ENCODE results near the gene CTSA.
"Not testable (repeated sequence)": the region's sequence is repeated elsewhere in the genome, so short reads cannot be mapped to it uniquely, and the experiment has no call there.

CTSA gene

DNA sequence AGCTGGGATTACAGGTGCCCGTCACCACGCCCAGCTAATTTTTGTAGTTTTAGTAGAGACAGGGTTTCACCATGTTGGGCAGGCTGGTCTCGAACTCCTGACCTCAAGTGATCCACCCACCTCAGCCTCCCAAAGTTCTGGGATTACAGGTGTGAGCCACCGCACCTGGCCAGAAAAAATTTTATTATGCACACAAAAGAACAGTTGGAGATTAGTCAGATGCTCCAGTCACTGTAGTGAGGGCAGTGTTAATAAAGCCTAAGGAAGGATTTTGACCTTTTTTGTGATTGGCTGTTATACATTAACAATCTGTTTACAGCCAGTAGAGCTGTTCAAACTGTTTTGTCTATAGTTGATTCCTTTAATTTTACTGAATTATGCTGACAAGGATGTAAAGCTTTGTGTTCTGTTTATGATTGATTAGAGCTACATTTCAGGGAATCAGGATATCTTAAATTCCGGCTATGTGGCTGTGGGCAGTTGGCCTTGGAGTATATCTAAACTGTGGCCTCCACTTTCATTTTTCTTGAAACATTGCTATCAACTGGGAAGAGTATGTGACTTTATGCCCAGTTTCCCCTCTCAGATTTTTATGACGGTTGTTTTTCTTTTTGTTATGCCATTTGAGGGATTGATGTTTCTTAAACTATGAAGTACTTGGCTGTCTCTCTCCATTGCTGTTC, 23.9 kb upstream of the CTSA start:
- DNase-seq = no peak

DNA sequence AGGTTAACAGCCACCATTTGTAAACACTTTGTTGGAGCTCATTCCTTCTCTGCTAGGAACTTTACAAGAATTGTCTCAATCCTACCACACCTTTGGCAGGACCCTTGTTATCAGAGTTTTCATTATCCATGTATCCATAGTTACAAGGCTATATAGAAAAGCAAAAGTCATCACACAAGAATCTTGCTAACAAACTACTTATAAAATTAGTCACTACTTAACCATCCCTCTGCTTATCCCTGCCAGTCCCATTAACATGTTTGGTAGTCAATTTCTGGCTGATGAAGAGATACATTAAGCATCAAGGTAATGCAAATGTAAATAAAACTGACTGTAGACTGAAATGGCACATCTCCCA, 23.3 kb upstream of the CTSA start:
- no peak for DNase-seq

DNA sequence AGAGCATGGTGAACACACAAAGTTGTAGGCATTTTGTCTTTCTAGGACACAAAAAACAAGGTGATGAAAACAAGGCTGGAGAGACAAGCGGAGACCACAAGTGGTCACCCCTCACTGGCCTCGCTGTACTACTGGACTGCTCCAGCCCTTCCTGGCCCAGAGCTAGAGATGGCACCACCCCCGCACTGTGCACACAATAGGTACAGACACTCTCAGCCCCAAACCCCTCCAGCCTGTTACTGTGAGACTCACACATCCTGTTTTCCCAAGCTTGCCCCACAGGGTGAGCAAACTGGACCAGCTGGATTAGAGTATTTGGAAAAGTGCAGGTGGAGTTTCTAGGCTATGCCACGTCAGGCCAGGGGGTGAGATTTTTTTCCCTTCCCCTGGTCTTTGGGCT, 18.5 kb upstream of the CTSA start:
- no peak for DNase-seq

DNA sequence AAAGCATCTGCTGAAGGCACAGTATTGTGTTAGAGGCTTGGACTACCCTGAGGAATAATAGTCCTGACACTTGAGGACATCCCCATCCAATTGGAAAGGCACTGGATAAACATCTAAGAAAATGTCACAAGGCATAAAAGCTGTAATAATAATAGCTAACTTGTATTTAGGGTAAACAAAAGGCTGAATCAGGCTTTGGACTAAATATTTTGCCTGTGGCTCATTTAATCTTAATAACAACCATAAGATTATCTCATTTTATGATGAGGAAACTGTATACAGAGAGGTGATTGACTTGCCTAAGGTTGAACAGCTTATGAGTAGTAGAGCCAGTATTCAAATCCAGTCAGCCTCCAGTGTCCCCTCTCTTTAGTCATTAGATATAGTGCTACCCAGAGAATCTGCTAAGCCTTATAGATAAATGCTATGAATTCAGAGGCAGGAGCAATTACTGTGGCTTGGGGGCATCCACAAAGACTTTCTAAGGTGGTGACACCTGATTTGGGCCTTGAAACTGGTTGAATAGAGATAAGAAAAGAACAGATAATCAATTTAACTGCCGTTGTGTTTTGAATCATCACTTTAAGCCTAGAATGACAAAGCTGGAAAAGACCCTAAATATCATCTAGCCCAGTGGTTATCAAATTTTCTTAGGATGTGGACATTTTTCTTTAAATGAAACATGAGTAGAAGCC, 17.6 kb upstream of the CTSA start:
- DNase-seq = no peak

DNA sequence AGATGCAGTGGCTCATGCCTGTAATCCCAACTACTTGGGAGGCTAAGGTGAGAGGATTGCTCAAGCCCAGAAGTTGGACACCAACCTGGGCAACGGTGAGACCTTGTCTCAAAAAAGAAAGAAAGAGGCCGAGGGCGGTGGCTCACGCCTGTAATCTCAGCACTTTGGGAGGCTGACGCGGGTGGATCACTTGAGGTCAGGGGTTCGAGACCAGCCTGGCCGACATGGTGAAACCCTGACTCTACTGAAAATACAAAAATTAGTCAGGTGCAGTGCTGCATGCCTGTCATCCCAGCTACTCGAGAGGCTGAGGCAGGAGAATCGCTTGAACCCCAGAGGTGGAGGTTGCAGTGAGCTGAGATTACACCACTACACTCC, 17.0 kb upstream of the CTSA start:
- not testable (repeated sequence) for DNase-seq

DNA sequence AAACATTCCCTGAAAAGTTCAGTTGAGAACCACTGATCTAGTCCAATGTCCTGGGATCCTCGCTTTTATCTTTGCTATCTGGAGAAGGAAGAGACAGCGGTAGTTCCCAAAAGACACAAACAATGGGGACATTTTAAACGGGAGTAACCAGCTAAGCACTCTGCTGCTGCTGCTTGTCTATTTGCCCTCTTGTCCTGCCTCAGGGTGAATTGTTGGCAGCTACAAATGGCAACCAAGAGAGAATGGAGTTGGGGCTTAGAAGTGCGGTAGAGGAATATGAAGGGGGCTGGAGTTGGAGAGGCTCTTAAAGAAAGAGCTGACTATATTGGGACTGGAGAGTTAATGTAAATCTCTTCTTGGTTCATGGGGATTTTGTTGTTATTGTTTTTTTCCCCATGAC, 16.6 kb upstream of the CTSA start:
- DNase-seq = no peak

DNA sequence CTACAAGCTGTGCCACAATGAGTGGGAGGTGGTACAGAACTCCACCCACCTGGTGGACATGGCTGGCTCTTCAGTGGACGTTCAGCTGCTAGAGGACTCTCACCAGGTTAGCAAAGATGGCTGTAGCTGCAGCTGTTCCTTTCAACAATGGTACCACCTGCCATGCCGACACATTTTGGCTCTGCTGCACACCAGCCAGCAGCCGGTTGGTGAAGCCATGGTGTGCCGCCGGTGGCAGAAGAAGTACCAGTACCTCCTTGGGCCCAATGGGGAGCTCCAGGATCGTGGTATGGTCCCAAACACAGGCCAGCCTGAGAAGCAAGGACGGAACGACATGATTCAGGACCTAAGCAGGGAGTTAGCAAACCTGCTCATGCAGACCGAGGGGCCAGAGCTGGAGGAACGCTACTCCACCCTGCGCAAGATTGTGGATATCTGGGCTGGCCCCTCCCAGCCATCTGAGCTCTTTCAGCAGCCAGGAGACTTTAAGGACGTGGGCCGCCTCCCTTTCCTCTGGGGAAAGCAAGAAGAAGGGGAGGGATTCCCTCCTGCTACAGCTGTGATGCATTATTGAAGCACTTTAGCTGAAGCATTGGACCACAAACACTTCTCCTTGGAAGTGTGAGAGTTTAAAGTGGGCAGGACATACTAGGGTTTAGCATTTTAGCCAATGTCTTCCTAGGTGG, 12.9 kb upstream of the CTSA start:
- DNase-seq = no peak

DNA sequence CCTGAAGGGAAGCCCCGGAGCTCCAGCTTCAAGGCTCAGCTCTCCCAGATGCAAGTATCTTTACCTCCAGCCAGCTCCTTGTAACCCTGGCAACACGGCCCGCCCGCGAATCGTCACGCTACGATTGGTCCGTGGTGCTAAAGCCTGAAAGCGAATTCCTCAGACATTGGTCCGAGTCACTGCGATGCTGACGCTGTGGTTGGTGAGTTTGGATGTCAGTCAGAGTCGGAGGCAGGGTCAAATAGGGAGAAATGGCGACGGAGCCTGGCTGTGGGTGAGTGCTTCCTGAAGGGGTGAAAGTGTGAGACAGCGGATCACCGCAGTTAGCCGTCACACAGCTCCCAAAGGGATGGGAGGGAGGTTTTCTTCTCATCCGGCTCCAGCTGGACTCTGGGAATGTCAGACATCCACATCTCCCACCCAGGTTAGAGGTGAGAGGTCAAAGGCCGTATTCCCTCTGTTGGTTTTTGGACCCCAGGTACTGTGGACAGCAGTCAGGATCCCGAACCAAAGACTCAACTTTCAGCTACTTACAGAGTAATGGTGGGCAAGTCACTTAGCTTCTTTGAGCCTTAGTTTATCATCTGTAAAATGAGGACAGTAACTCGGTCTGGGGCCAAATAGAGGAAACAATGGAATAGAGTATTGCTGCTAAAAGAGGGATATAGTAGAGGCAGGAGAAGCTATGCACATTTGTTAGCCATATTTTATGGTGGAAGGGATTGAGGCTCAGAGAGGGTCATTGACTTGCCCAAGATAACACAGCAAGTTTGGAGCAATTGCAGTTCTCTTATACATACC, 9.9 kb upstream of the CTSA start, which contains the start of gene ZSWIM1:
Gene ZSWIM1, plus strand, starts transcription at position 240 of the 801 bp plus-strand sequence. CDS start 1,366 bp downstream, outside the sequence.
- peak; percentile 93 for DNase-seq

DNA sequence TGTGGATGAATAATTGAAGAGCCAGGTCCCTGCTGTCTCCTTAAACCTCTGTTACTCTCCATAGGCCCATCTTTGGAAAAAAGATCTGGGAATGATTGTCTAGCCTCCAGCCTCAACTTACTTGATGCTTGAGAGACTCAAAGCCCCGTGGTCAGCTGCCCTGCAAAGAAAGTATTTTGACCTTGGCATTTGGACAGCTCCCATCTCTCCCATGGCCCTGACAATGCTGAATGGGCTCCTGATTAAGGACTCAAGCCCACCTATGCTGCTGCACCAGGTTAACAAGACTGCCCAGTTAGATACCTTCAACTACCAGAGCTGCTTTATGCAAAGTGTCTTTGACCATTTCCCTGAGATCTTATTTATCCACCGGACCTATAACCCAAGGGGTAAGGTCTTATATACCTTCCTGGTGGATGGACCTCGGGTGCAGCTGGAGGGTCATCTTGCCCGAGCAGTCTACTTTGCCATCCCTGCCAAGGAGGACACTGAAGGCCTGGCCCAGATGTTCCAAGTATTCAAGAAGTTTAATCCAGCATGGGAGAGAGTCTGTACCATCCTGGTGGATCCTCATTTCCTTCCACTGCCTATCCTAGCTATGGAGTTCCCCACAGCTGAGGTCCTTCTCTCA, 8.6 kb upstream of the CTSA start:
- DNase-seq = no peak

DNA sequence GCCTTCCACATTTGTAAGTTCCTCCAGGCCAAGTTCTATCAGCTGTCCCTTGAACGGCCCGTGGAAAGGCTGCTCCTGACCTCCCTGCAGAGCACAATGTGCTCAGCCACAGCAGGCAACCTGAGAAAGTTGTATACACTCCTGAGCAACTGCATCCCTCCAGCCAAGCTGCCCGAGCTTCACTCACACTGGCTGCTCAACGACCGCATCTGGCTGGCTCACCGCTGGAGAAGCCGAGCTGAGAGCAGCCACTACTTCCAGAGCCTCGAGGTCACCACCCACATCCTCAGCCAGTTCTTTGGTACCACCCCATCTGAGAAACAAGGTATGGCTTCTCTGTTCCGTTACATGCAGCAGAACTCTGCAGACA, 8.1 kb upstream of the CTSA start:
- no peak for DNase-seq

DNA sequence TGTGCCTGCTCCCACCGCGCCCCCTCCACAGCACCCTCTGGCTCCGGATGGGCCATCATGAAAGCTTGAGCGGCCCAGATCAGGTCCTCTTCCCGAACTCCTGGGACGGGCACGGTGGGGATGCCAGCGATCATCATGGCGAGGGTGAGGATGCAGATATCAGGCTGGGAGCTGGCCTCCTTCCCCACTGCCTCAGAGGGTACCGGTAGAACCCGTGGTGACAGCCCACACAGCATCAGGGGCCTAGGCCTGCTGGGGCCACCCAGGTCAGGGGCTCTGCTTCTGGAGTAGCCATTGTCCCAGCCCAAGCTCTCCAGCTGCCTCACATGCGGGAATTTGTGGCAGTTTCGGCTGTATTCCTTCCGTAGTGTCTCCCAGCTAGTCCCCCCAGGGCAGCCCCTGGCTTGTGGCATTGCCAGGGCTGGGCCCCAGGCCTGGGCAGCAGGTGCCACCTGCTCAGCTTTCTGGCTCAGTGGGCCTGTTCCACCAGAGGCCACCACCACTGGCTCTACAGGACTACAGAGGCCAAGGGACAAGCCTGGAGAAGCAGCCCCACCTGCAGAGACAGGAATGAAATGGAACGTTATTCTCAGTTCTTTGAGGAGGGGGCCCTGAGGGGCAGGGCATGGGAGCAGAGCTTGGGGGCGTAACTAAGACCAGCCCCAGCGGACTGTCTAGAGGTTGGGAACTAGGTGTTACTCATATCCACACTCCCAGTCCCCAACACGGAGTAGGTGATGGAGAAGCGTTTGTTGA, 4.4 kb upstream of the CTSA start:
- no peak for DNase-seq

DNA sequence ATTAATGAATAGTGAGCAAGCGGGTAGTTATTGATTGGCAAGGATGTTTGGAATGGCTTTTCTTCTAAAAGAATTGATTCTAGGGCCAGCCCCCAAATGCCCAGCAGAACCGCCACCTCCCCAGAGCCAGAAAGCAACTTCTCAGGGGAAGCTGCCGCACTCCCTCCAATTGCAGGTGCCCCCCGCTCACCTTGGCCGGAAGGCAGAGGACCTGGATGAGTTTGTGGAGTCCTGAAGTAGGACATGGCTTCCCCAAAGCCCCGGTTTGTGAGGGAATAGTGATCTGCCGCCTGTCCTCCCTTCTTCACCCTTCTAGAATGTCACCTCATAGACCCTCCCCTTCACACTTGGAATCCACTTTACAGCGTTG, 3.8 kb upstream of the CTSA start, which contains the start of gene SPATA25:
Gene SPATA25, minus strand, starts transcription at position 277 of the 370 bp plus-strand sequence. Its CDS starts 32 bp downstream, at position 245.
- no peak for DNase-seq

DNA sequence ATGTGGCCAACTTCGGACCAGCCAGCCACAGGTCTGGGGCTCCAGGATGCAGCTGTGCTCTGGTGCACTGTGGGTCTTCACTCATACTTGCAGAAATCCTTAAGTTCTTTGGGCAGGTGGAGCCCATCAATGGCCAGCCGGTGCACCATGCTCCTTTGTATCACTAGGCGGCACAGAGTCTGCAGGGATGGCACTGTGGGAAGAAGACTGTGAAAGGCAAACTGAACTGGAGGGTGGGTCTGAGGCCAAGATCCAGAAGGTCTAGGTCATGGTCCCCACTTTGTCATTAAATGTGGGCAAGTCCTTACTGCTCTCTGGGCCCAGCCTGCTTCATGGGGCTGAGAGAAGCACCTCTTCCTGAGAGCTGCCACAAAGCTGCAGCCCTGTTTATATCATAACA, 2.5 kb upstream of the CTSA start:
- no peak for DNase-seq

DNA sequence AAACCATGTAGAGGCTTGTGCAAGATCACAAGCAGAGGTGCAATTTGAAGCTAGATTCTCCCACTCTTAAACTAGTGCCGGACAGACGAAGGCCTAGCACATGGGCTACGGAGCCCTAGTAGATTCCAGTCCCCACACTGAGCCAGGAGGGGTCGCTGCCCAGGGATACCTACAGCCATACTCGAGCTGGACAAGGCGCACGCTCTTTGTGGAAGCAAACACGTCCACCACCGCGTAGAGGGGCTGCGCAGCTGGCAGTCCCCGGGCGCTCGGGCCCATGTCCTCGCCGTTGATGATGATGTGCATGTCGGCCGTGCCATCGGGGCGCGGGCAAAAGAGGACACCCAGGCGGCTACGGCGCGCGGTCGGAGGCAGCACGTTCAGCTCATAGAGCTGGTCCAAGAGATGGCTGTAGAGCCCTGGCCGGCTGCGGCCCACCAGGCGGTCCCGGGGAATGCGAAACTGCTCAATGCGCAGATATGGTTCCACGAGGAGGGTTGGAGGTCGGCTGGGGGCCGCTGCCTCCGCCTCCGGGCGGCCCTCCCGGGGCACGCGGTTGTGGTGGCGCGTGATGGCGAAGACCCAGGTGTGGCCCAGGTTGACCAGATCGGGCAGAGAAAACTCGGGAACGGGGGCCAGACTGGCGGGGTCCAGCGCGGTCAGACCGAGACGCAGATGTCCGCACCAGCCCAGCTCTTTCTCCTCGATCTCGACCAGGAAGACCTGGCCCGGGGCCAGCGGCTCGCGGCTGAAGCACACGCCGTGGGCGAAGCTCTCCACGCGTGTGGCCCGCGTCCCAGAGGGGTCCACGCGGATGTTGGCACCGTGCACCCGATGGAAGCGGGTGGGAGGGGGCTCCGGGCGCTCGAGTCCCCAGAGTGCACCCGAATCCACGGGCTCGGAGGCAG, 804 bp upstream of the CTSA start:
- DNase-seq = peak; percentile 16

DNA sequence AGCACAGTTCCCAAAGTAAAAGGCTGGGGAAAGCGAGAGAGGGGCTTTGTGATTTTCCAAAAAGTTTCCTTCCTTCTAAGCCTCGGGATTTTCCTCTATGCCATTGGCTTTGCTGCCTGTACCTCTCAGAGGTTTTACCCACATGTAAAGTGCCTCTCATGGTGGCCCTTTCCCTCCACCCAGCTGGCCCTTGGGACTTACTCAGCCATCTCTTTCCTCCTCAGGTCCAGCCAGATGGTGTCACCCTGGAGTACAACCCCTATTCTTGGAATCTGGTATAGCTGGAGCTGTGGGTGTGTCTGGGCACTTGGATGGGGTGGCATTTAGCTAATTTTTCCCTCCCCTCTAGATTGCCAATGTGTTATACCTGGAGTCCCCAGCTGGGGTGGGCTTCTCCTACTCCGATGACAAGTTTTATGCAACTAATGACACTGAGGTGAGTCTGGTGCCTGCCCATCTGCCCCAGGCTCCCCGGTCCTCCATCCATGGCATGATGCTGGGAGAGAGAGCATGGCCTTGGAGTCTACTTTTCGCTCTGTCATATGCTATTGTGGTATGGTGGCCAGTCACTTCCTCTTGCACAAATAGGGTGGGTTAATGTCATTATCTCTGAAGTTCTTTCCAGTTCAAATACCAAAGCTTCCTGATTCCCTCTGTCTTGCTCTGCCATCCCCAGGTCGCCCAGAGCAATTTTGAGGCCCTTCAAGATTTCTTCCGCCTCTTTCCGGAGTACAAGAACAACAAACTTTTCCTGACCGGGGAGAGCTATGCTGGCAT, 1.1 kb downstream of the CTSA start:
- no peak for DNase-seq

DNA sequence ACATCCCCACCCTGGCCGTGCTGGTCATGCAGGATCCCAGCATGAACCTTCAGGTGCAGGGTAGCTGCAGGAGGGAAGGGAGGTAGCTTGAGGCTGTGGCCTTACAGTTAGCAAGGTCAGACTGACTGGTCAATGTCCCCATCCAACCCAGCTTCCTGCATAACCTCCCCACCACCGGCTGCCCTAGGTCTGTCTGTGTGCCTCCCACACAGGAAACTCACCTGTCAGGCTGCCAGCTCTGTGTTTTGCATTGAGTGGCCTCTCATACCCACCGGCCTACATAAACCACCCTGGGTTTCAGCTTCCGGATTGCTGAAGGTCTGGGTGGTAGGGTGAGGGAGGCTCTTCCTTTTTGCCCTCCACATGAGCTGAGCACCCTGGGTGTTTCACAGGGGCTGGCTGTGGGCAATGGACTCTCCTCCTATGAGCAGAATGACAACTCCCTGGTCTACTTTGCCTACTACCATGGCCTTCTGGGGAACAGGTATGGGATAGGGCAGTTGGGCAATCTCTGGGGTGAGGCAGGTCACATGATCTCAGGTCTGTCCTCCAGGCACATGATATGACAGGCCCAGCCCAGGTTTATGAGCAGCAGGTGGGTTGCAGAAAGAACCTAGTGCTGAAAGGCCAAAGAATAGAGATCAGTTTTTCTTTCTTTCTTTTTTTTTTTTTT, 1.8 kb downstream of the CTSA start:
- DNase-seq = no peak

DNA sequence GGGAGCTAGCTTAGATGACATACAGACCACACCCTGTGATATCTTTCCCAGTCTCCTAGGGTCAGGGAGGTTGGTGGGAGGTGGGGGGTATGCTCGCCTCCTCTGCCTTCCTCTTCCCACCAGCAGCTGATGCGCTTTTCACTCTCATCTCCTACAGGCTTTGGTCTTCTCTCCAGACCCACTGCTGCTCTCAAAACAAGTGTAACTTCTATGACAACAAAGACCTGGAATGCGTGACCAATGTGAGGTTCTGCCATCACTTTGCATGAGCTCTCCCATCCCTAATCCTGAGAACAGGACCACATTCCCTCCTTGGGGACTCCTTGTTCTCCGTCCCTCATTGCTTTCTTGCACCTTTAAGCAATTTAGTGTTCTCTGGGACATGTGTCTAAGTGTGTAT, 2.7 kb downstream of the CTSA start:
- DNase-seq = no peak

DNA sequence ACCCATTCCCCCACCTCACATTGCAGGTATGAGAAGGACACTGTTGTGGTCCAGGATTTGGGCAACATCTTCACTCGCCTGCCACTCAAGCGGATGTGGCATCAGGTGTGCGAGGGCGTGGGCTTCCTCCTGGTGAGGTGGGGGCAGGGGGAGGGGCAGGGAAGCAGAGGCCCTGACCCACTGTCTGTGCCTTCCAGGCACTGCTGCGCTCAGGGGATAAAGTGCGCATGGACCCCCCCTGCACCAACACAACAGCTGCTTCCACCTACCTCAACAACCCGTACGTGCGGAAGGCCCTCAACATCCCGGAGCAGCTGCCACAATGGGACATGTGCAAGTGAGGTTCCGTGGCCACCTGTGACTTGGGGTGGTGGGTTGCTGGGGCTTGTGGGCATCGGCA, 3.7 kb downstream of the CTSA start:
- no peak for DNase-seq

DNA sequence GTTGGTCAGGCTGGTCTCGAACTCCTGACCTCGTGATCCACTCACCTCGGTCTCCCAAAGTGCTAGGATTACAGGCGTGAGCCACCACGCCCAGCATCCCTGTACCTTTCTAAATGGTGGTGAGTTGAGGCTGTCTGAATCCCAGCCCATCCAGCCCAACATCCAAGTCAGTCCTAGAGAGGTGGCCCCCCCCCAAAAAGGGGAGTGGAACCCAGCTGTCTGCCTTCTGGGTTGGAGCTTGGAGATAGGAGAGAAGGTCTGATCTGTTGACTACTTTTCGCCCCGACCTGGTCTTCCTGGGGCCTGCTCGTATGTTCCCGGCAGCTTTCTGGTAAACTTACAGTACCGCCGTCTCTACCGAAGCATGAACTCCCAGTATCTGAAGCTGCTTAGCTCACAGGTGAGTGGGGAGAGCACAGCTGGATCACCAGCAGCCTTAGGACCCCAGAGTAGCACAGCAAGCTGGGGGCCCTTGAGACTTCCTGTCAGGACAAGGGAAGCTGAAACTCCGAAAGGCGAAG, 5.6 kb downstream of the CTSA start:
- DNase-seq = no peak

Measured in NCI-H1417 treated with DMSO at 0.1 percent for 48 hours (cell line).